Stimulated activated naive B cell treated with anti-CD40 and anti-IgM and Interleukin-4, amounts not matched to agents 10 μg/mL and 1 μg/mL and 100 μg/mL, for 72 hours (primary cell): ENCODE measurements around the gene TIMP2.
A peak's percentile ranks its signal among the peaks of the same experiment; 100 is the strongest.

Experiments
- ATAC-seq, 2 donors: fragments of 150-1000 bp; cut with Tn5 transposase; replicated peaks; 2 replicates each; pipeline ENCODE4 v1.10.0; 2021; ENCODE audit warnings: moderate library complexity in 1 of 2
- DNase-seq: peaks from one replicate; pipeline ENCODE4 v3.0.0; 2021
- H3K27ac Mint-ChIP-seq: one replicate; pipeline ENCODE4 v1.8.0; 2022; ENCODE audit warnings: mild to moderate bottlenecking, mixed read lengths
- H3K27me3 Mint-ChIP-seq, 2 donors: one replicate each; pipeline ENCODE4 v1.8.0; 2022; ENCODE audit warnings: mixed read lengths in 2 of 2
- H3K36me3 Mint-ChIP-seq, 2 donors: one replicate each; pipeline ENCODE4 v1.8.0; 2022; ENCODE audit warnings: mixed read lengths in 2 of 2, mild to moderate bottlenecking in 1 of 2
- H3K4me1 Mint-ChIP-seq, 2 donors: one replicate each; pipeline ENCODE4 v1.8.0; 2022; ENCODE audit warnings: mixed read lengths in 2 of 2, mild to moderate bottlenecking in 1 of 2
- H3K4me3 Mint-ChIP-seq, 2 donors: one replicate each; pipeline ENCODE4 v1.8.0; 2022; ENCODE audit warnings: mild to moderate bottlenecking in 2 of 2, mixed read lengths in 2 of 2, moderate library complexity in 1 of 2
- H3K9me3 Mint-ChIP-seq, 2 donors: one replicate each; pipeline ENCODE4 v1.8.0; 2022; ENCODE audit warnings: mixed read lengths in 2 of 2, mild to moderate bottlenecking in 1 of 2

TIMP2 gene

DNA sequence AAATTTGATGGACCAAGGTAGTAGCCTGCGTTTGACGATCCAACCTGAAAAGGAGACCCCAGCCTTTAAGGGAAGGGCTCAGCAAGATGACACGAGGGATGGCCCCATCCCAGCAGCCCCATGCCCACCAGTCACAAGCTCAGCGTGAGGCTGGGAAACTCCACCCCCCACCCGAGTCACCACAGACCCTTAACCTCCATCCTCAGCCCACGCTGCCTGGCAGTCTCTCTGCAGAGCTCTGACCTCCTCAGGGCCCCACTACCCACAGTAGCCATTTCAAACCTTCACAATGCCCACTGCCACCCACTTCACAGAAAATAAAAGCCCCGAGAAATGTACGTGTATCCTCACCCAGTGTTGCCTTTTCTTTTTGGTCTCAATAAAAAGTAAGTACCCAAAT is 103.2 kb downstream of the TIMP2 start:
- Mint-ChIP-seq H3K36me3 (peaks cover 69 to 81% of the 10 kb centered on the region in 2 donors), H3K4me1 (peaks cover 10 to 20% of the 10 kb centered on the region in 2 donors), H3K9me3 (no peaks in the 10 kb centered on the region), H3K27ac (no peak overlapping the region), H3K4me3 (no peak overlapping the region), H3K27me3 (no peaks in the 10 kb centered on the region)
- DNase-seq: no peak
- ATAC-seq: no peak

DNA sequence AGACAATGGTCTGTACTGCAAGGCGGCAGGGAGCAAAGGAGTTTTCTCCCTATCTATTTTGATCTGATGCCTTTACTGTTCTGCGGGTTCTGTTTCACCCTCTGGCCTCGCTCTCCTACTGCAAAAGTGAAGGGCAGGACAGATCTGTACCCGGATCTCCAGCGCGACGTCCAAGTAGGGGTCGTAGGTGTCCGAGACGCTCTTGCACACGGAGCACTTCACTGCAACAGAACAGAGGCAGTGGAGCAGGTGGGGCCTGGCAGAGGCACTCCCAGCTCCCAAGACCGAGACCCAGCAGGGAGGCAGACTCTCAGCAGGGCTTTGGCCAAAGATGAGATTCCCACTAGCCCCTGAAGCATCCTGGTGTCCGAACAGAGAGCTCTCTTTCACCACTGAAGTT is 104.3 kb downstream of the TIMP2 start:
- Mint-ChIP-seq H3K27ac (no peak overlapping the region), H3K27me3 (no peaks in the 10 kb centered on the region), H3K4me1 (peaks cover 10 to 18% of the 10 kb centered on the region in 2 donors), H3K36me3 (peaks cover 67 to 80% of the 10 kb centered on the region in 2 donors), H3K4me3 (no peak overlapping the region), H3K9me3 (no peaks in the 10 kb centered on the region)
- no peak for ATAC-seq
- DNase-seq: no peak

DNA sequence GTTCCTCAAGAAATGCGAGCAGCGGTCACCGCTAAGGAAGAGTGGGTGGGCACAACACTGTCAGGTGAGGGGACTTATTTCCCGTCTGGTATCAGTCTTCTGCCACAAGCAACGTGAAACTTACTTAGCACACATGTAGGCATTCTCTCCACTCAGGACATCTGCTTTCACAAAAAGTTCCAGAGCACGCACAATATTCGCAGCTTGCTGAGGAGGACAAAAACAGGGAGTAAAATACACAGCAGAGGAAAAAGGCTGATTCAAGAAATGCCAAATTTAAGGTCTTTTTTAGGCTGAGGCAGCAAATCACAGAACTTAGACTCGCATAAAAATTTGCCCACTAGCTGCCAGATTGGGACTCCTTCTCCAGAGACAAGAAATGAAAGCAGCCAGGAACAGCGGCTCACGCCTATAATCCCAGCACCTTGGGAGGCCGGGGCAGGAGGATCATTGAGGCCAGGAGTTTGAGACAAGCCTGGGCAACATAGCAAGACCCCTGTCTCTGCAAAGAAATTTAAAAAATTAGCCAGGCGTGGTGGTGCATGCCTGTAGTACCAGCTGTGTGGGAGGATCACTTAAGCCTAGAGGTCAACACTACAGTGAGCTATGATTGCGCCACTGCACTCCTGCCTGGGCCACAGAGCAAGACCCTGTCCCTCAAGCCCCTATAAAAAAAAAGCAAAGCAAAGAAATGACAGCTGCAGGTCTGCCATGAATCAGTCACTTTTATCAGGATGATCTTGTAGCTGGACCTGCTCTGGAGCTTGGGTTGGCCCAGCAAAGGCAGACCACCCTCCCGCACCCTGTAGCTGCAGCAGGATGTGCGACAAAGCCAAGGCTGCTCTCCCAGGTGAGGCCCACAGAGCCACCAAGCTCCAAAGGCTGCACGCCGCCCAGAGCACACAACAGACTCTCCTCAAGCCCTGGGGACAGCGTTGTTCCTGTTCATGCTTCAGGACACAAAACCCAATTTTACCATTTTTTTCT is 105.1 kb downstream of the TIMP2 start:
- Mint-ChIP-seq H3K9me3 (no peaks in the 10 kb centered on the region), H3K4me3 (no peak overlapping the region), H3K27me3 (no peaks in the 10 kb centered on the region), H3K4me1 (peaks cover 10 to 18% of the 10 kb centered on the region in 2 donors), H3K36me3 (peaks cover 60 to 73% of the 10 kb centered on the region in 2 donors), H3K27ac (no peak overlapping the region)
- DNase-seq (no peak), ATAC-seq (no peak)

DNA sequence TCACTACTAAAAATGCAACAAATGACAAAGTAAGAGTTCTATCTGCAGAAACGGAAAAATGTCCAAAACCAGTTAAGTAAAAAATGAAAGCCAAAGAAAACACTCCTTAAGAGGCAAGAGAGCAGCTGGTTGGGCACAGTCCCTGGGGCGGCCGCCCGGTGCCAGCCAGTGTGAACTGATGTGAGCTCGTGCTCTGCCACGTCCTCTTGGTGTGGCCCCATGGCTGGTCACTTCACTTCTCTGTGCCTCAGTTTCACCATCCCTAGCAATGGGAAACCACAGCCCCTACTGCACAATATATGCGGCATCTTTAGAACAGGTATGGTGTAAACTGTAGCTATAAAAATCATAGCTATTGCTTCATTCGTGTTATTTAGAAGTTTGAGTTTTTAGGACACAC is 105.8 kb downstream of the TIMP2 start:
- ATAC-seq (no peak), DNase-seq (no peak)
- no peaks in the 10 kb centered on the region for H3K9me3 Mint-ChIP-seq
- H3K27ac Mint-ChIP-seq: no peak overlapping the region
- H3K4me3 Mint-ChIP-seq: no peak overlapping the region
- H3K36me3 Mint-ChIP-seq: peaks cover 56 to 68% of the 10 kb centered on the region in 2 donors
- H3K27me3 Mint-ChIP-seq: no peaks in the 10 kb centered on the region
- H3K4me1 Mint-ChIP-seq: peaks cover 10 to 18% of the 10 kb centered on the region in 2 donors

DNA sequence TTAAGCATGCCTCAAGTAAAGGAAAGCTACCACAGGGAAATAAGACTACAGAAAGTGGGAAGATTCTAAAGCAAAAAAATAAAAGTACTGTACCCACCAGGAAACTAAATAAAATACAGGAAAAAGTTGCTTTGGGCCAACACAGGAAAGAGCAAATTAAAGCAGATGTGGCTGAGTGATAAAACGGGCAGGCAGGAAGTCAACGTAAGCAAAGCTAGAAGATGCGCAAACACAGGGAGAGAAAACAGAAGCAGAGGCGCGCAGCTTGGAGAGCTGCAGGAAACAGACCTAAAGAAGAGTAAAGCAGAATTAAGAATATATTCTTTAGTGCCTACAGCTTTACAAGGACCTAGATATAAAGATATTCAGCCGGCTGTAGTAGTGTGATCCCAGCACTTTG is 106.3 kb downstream of the TIMP2 start:
- Mint-ChIP-seq H3K27me3 (no peaks in the 10 kb centered on the region), H3K27ac (peak overlapping the region; percentile 33), H3K4me3 (no peak overlapping the region), H3K36me3 (peaks cover 54 to 69% of the 10 kb centered on the region in 2 donors), H3K9me3 (no peaks in the 10 kb centered on the region), H3K4me1 (peaks cover 11 to 18% of the 10 kb centered on the region in 2 donors)
- ATAC-seq (no peak), DNase-seq (no peak)

DNA sequence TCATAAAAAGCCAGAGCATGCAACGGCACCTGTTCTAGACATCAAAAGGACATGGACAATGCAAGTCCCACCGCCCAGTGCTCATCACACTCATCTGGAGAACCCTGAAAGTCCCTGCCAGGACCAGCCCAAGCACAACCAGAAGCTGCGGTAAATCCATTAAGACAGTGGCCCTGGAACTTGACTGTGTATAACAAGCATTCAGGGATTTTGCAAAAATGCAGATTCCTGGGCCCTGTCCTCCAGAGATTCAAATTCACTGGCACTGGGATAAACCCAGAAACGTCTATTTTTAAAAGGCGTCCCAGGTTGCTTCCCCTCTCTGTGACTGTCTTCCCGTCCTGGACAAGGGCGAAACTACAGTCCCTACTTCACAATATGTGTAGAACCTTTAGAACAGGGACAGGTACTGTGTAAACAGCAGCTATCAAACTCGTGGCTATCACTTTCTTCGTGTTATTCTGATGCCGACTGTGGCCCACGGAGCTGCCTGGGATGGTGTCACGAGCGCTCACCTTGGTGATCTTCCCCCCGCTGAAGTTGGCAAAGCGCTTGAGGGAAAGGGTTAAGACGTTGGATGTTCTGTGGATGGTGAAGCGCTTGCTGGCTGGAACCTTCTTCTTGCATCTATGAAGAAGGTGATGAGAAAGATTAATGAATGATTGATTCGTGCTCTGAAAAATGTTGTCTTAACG is 106.9 kb downstream of the TIMP2 start:
- H3K36me3 Mint-ChIP-seq: peaks cover 54 to 67% of the 10 kb centered on the region in 2 donors
- H3K9me3 Mint-ChIP-seq: no peaks in the 10 kb centered on the region
- DNase-seq (no peak), ATAC-seq (no peak)
- H3K27ac Mint-ChIP-seq: peak overlapping the region; percentile 33
- peaks cover 11 to 20% of the 10 kb centered on the region in 2 donors for H3K4me1 Mint-ChIP-seq
- no peaks in the 10 kb centered on the region for H3K27me3 Mint-ChIP-seq
- H3K4me3 Mint-ChIP-seq: no peak overlapping the region

DNA sequence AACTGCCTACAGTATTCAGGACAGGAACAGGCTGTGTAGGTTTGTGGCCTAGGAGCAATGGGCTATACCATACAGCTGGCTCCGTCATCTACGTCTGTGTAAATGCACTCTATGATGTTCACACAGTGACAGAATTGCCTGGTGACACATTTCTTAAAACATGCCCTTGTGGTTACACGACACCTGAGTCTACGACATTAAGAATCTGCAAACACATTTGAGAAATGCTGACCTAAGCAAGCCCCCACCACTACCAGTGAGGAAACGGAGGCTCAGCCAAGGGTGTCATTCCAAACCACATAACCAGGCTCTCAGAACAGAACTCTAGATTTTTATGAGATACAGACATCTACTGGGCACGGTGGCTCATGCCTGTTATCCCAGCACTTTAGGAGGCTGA is 108.1 kb downstream of the TIMP2 start:
- peaks cover 13 to 23% of the 10 kb centered on the region in 2 donors for H3K4me1 Mint-ChIP-seq

DNA sequence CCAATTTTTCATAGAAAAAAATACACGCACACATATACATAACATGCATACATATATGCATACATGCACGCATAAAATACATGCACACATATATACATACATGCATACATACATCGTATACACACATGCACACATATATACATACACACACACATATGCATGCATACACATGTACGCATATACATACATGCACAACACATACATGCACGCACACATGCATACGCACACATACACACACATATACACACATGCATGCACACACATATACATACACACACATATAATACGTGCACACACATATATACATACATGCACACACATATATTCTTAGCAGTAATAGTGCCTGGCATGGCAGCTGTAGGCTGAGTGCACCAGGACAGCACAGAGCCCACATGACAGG is 109.5 kb downstream of the TIMP2 start:
- no peak overlapping the region for H3K27ac Mint-ChIP-seq
- H3K9me3 Mint-ChIP-seq: no peaks in the 10 kb centered on the region
- peaks cover 41 to 62% of the 10 kb centered on the region in 2 donors for H3K36me3 Mint-ChIP-seq
- no peak overlapping the region for H3K4me3 Mint-ChIP-seq
- no peak for ATAC-seq
- H3K27me3 Mint-ChIP-seq: no peaks in the 10 kb centered on the region
- H3K4me1 Mint-ChIP-seq: peaks cover 14 to 23% of the 10 kb centered on the region in 2 donors
- no peak for DNase-seq

More for the DNA sequence above, 108.1 kb downstream of the TIMP2 start:
- H3K27me3 Mint-ChIP-seq: no peaks in the 10 kb centered on the region
- no peak overlapping the region for H3K27ac Mint-ChIP-seq
- H3K4me3 Mint-ChIP-seq: no peak overlapping the region
- no peak for ATAC-seq
- DNase-seq: no peak
- H3K36me3 Mint-ChIP-seq: peaks cover 49 to 64% of the 10 kb centered on the region in 2 donors
- no peaks in the 10 kb centered on the region for H3K9me3 Mint-ChIP-seq

DNA sequence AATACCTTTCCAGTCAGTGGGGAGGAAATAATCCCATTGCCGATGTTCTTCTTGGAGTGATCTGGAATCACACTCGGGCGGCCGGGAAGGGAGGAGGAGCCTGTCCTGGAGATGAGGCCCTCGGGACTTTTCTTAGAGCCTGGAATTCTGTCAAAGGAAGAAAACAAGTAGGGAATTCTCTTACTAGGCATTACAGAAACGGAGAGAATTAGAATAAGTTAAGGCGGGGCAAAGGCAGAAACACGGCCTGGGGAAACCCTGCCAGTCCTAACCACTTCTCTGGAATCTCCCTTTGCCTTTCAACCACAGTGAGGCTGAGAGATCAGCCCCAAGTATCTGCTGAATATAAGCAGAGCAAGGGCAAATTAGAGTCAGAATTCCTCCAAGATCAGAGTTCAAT is 112.3 kb downstream of the TIMP2 start:
- ATAC-seq (peak in 1 of 2 donors; percentile 57), DNase-seq (no peak)
- Mint-ChIP-seq H3K36me3 (peaks cover 45 to 58% of the 10 kb centered on the region in 2 donors), H3K4me3 (no peak overlapping the region), H3K27ac (no peak overlapping the region), H3K9me3 (no peaks in the 10 kb centered on the region), H3K4me1 (peaks cover 6 to 10% of the 10 kb centered on the region in 2 donors), H3K27me3 (no peaks in the 10 kb centered on the region)

DNA sequence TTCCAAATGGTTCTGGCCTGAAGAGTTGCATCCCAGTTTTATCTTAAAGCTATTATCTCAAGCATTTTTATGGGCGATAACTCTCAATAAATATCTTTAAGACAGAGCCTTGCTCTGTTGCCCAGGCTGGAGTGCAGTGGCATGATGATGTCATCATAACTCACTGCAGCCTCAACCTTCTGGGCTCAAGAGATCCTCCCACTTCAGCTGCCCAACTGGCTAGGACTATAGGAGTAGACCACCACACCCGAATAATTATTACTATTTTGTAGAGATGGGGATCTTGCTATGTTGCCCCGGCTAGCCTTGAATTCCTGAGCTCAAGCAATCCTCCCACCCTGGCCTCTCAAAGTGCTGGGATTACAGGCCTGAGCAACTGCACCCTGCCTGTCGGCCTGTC is 117.0 kb downstream of the TIMP2 start:
- Mint-ChIP-seq H3K27ac (no peak overlapping the region), H3K4me1 (peaks cover 25 to 31% of the 10 kb centered on the region in 2 donors), H3K9me3 (no peaks in the 10 kb centered on the region), H3K36me3 (peaks cover 58 to 71% of the 10 kb centered on the region in 2 donors), H3K27me3 (no peaks in the 10 kb centered on the region), H3K4me3 (no peak overlapping the region)
- DNase-seq: no peak
- ATAC-seq: no peak

DNA sequence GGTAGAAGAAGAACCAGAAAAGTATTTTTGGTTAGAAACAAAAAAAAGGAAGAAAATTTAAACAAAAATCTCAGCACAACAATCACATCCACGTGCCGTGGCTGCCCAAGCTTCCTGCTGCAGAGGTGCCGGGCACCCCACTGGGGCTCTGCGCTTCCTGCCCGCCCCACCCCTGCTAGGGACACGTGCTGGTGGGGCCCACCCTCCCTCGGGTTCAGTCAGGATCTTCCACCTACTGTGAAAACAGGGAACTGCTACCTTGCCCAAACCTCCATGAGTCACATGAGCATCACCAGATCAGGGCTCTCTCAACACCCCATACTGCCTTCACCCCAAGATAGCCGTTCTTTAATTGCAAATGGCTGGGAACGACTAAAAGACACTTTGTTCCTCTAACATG is 118.7 kb downstream of the TIMP2 start:
- DNase-seq: peak; percentile 27
- peaks cover 68 to 72% of the 10 kb centered on the region in 2 donors for H3K36me3 Mint-ChIP-seq

DNA sequence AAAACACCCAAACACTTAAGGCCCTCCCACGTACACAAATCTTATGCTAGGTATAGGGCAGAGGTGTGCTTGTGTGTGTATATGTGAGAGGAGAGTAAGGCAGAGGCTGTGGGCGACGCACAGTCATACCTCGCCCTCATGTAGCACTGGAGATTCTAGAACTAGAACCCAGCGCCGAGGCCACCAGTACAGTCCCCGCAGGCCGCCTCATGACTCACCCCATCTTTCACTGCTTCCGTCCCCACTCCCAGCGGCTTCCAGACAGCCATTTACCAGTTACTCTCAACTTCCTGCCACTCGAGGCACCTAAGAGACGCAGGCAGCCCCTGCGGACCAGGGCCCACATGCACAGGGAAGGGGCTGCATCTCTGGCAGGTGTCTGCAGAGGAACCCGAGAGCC is 119.9 kb downstream of the TIMP2 start:
- DNase-seq (no peak), ATAC-seq (peak in 1 of 2 donors; percentile 27)
- Mint-ChIP-seq H3K36me3 (peaks cover 71 to 72% of the 10 kb centered on the region in 2 donors), H3K4me3 (no peak overlapping the region), H3K27ac (peak overlapping the region; percentile 53), H3K4me1 (peaks cover 27 to 33% of the 10 kb centered on the region in 2 donors), H3K27me3 (no peaks in the 10 kb centered on the region), H3K9me3 (no peaks in the 10 kb centered on the region)

More for the DNA sequence above, 118.7 kb downstream of the TIMP2 start:
- peak overlapping the region in 1 of 2 donors; percentile 10 for H3K4me3 Mint-ChIP-seq
- ATAC-seq: peak; percentile 76 to 81
- H3K4me1 Mint-ChIP-seq: peaks cover 24 to 29% of the 10 kb centered on the region in 2 donors
- H3K27me3 Mint-ChIP-seq: no peaks in the 10 kb centered on the region
- no peaks in the 10 kb centered on the region for H3K9me3 Mint-ChIP-seq
- H3K27ac Mint-ChIP-seq: peak overlapping the region; percentile 89

DNA sequence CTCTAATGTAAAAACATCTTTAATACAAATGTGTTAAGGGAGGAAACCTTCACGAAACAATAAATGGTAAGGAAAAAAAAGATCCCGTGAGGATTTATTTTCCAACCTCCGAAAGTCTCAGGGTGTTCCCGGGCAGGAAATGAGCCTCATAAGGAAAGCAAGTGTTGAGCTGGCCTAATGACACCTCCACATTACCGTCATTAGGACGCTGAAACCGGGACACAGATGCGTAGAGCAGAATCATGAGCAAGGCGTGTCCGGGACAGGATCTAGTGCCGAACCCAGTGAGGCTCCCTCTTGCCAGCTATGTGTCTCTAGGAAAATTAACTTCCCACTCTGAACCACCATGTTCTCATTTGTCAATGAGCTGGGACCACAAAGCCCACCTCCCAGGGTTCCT is 120.4 kb downstream of the TIMP2 start:
- Mint-ChIP-seq H3K9me3 (no peaks in the 10 kb centered on the region), H3K4me1 (peaks cover 27 to 35% of the 10 kb centered on the region in 2 donors), H3K27me3 (no peaks in the 10 kb centered on the region)

DNA sequence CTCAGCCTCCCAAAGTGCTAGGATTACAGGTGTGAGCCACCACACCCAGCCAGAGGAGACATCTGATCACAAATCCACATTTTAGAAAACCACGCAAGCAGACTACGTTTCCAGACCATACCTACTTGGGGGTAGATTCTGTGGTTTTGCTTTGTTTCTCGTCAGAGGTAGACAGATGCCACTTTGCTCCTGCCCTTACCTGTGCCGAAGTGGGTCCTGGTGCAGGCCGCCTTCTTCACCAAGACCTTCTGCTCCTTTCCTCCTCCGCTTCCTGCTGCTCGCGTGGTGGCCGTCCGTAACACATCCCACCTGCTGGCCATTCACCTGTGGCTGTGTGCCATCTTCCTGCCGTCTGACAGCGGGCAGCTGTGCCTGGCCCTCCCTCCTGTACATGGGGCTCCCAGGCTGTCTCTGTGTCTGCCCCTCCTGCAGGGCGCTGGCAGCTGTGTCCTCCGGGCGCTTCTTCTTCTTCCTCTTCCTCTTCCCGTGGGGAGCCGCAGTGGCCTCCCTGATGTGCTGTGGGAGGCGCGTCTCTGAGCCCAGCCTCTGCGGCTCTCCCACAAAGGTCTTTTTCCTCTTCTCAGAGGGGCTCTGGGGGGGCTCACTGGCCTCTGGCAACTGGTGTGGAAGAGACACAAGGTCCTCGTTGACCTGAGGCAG is 121.9 kb downstream of the TIMP2 start:
- H3K9me3 Mint-ChIP-seq: no peaks in the 10 kb centered on the region
- no peak for DNase-seq
- H3K27me3 Mint-ChIP-seq: no peaks in the 10 kb centered on the region
- ATAC-seq: no peak
- peak overlapping the region; percentile 72 for H3K27ac Mint-ChIP-seq
- H3K4me1 Mint-ChIP-seq: peaks cover 37 to 40% of the 10 kb centered on the region in 2 donors
- no peak overlapping the region for H3K4me3 Mint-ChIP-seq
- peaks cover 76% of the 10 kb centered on the region in 2 donors for H3K36me3 Mint-ChIP-seq

More for the DNA sequence above, 120.4 kb downstream of the TIMP2 start:
- Mint-ChIP-seq H3K4me3 (no peak overlapping the region), H3K27ac (peak overlapping the region; percentile 6), H3K36me3 (peaks cover 70 to 71% of the 10 kb centered on the region in 2 donors)
- DNase-seq (no peak), ATAC-seq (no peak)
